GM23338 (cell line): Measurements from ENCODE around the gene TMEM163.
"Not testable (repeated sequence)": the region's sequence is repeated elsewhere in the genome, so short reads cannot be mapped to it uniquely, and the experiment has no call there.

ENCODE experiments used
- CREB1 ChIP-seq: fragments of 250-450 bp; sonication (Bioruptor Pico); IDR thresholded peaks from 2 replicates; pipeline ENCODE4 v1.5.0; 2020; ENCODE audit warnings: low read depth, mild to moderate bottlenecking, moderate library complexity
- CTCF ChIP-seq, 2 experiments: fragments of 200-600 bp in 1 of 2; sonication (generic) in 1 of 2; conservative IDR thresholded peaks; 2 replicates each; pipeline versions ENCODE4 v1.5.1 to v1.6.1; 2016 to 2017; ENCODE audit warnings: antibody characterized with exemption in 2 of 2, low read depth in 2 of 2, mild to moderate bottlenecking in 2 of 2, moderate library complexity in 1 of 2
- ETS1 ChIP-seq: IDR thresholded peaks from 2 replicates; pipeline ENCODE4 v1.6.1; 2016; ENCODE audit warnings: antibody characterized with exemption
- EZH2 ChIP-seq: fragments of 200-600 bp; sonication (generic); IDR thresholded peaks from one replicate; pipeline ENCODE4 v1.8.0; 2017; ENCODE audit warnings: antibody characterized with exemption, mild to moderate bottlenecking, low read depth; ENCODE audit not compliant: unreplicated experiment
- EZH2phosphoT487 ChIP-seq: fragments of 200-600 bp; sonication (generic); IDR thresholded peaks from one replicate; pipeline ENCODE4 v1.8.1; 2018; ENCODE audit warnings: antibody characterized with exemption; ENCODE audit not compliant: unreplicated experiment
- JUNB ChIP-seq: IDR thresholded peaks from one replicate; pipeline ENCODE4 v1.6.1; 2016; ENCODE audit warnings: antibody characterized with exemption; ENCODE audit not compliant: unreplicated experiment
- NANOG ChIP-seq: IDR thresholded peaks from 2 replicates; pipeline ENCODE4 v1.6.1; 2016; ENCODE audit warnings: antibody characterized with exemption, borderline replicate concordance
- POLR2AphosphoS5 ChIP-seq: IDR thresholded peaks from 2 replicates; pipeline ENCODE4 v1.6.1; 2016; ENCODE audit warnings: antibody characterized with exemption, low read depth
- REST ChIP-seq: IDR thresholded peaks from one replicate; pipeline ENCODE4 v1.6.1; 2018; ENCODE audit warnings: antibody characterized with exemption; ENCODE audit not compliant: unreplicated experiment
- STAT1 ChIP-seq: IDR thresholded peaks from one replicate; pipeline ENCODE4 v1.6.1; 2016; ENCODE audit warnings: antibody characterized with exemption; ENCODE audit not compliant: unreplicated experiment
- ZNF114 ChIP-seq: fragments of 250-450 bp; sonication (Bioruptor Pico); IDR thresholded peaks from 2 replicates; pipeline ENCODE4 v1.5.0; 2020; ENCODE audit warnings: mild to moderate bottlenecking, moderate library complexity
- ZNF331 ChIP-seq: fragments of 250-450 bp; sonication (Bioruptor Pico); IDR thresholded peaks from 2 replicates; pipeline ENCODE4 v1.5.0; 2020; ENCODE audit warnings: low read depth, mild to moderate bottlenecking, moderate library complexity

- TF ChIP-seq NANOG; CTCF (conservative IDR thresholded peaks at IDR 0.05; ENCODE audit: low read depth in 2 of 2); POLR2AphosphoS5; EZH2phosphoT487; JUNB; ZNF331 (CRISPR knock-in tag); REST; CREB1; EZH2; ETS1; STAT1; ZNF114 (CRISPR knock-in tag): not testable (repeated sequence)
These were observed 62.4 kb downstream of the TMEM163 start for GRCh38 chr2:134656391-134656790.
